ENCODE results near the gene WAC. TPM values are rescaled to one million over a fixed set of nuclear protein-coding genes. Genes with fewer than 3 reads are reported as not detected.

The WAC gene
- total and polyA plus RNA-seq, 4 donors, result 27.0 to 227 (median 60.2) TPM

- no peak for DNase-seq
- H3K9me3 ChIP-seq (ENCODE audit: control insufficient read depth in 4 of 4, insufficient read depth in 3 of 4, low read length in 3 of 4), result no peaks in the 10 kb centered on the region
- H3K27me3 ChIP-seq (ENCODE audit: control insufficient read depth in 3 of 3, insufficient read depth in 3 of 3, low read length in 2 of 3), result no peaks in the 10 kb centered on the region
- ATAC-seq (ENCODE audit: insufficient read depth, low FRiP score), result no peak
- H3K9ac ChIP-seq (ENCODE audit: insufficient read depth in 1 of 2, low read length in 2 of 2), result no peak overlapping the region
- peaks cover 11 to 33% (median 20%) of the 10 kb centered on the region in 4 donors for H3K36me3 ChIP-seq (ENCODE audit: control insufficient read depth in 4 of 4, insufficient read depth in 4 of 4, low read length in 4 of 4)
- no peak overlapping the region for H3K4me3 ChIP-seq
- WGBS, 2 donors, result 58 to 83% methylated on average over 4 of the region's 4 CpGs
- H3K4me1 ChIP-seq (ENCODE audit: control insufficient read depth in 5 of 5, insufficient read depth in 5 of 5, low read length in 5 of 5), result peaks cover 0 to 39% (median 5%) of the 10 kb centered on the region in 5 donors
- H3K27ac ChIP-seq (ENCODE audit: low read depth in 1 of 2, low read length in 1 of 2), result no peak overlapping the region
- TF ChIP-seq CTCF (IDR thresholded peaks at IDR 0.05; ENCODE audit: control extremely low read depth, extremely low read depth), result no peak
These were observed 19.9 kb downstream of the WAC start for GRCh38 chr10:28552775-28553174.

GRCh38 chr10:28554009-28554408, 21.1 kb downstream of the WAC start:
- Histone ChIP-seq H3K4me3 (no peak overlapping the region), H3K27ac (ENCODE audit: low read depth in 1 of 2, low read length in 1 of 2) (no peak overlapping the region), H3K9ac (ENCODE audit: insufficient read depth in 1 of 2, low read length in 2 of 2) (no peak overlapping the region), H3K4me1 (ENCODE audit: control insufficient read depth in 5 of 5, insufficient read depth in 5 of 5, low read length in 5 of 5) (peaks cover 2 to 42% (median 7%) of the 10 kb centered on the region in 5 donors), H3K27me3 (ENCODE audit: control insufficient read depth in 3 of 3, insufficient read depth in 3 of 3, low read length in 2 of 3) (no peaks in the 10 kb centered on the region), H3K36me3 (ENCODE audit: control insufficient read depth in 4 of 4, insufficient read depth in 4 of 4, low read length in 4 of 4) (peaks cover 6 to 29% (median 15%) of the 10 kb centered on the region in 4 donors), H3K9me3 (ENCODE audit: control insufficient read depth in 4 of 4, insufficient read depth in 3 of 4, low read length in 3 of 4) (no peaks in the 10 kb centered on the region)
- DNase-seq, result no peak
- no peak for TF ChIP-seq CTCF (IDR thresholded peaks at IDR 0.05; ENCODE audit: control extremely low read depth, extremely low read depth)
- no peak for ATAC-seq (ENCODE audit: insufficient read depth, low FRiP score)
- 83 to 90% methylated on average over 6 of the region's 6 CpGs for WGBS, 2 donors

GRCh38 chr10:28554952-28555351, 22.0 kb downstream of the WAC start:
- Histone ChIP-seq H3K9ac (ENCODE audit: insufficient read depth in 1 of 2, low read length in 2 of 2) (no peak overlapping the region), H3K27ac (ENCODE audit: low read depth in 1 of 2, low read length in 1 of 2) (no peak overlapping the region), H3K27me3 (ENCODE audit: control insufficient read depth in 3 of 3, insufficient read depth in 3 of 3, low read length in 2 of 3) (no peaks in the 10 kb centered on the region), H3K9me3 (ENCODE audit: control insufficient read depth in 4 of 4, insufficient read depth in 3 of 4, low read length in 3 of 4) (no peaks in the 10 kb centered on the region), H3K36me3 (ENCODE audit: control insufficient read depth in 4 of 4, insufficient read depth in 4 of 4, low read length in 4 of 4) (peaks cover 2 to 32% (median 13%) of the 10 kb centered on the region in 4 donors), H3K4me3 (no peak overlapping the region), H3K4me1 (ENCODE audit: control insufficient read depth in 5 of 5, insufficient read depth in 5 of 5, low read length in 5 of 5) (peaks cover 4 to 46% (median 11%) of the 10 kb centered on the region in 5 donors)
- no peak for TF ChIP-seq CTCF (IDR thresholded peaks at IDR 0.05; ENCODE audit: control extremely low read depth, extremely low read depth)
- 65 to 81% methylated on average over 3 of the region's 3 CpGs for WGBS, 2 donors
- DNase-seq (peak in 1 of 3 donors; percentile 52), ATAC-seq (ENCODE audit: insufficient read depth, low FRiP score) (no peak)

DNA sequence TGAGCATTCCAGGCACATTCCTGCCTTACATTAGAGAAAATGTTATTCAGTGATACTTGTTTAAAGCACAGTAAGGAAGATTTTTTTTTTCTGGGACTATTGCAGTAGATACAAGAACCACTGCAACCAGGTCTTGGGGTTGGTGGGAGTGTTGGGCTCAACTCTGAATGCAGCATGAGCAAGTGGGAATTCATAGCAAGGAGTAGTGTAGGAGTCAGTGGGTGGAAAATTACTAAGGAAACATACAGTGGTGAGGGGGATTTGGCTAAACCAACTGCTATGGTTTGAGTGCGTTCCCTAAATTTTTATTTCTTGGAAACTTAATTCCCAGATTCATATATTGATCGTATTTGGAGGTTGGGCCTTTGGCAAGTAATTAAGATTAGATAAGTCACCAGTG, 22.4 kb downstream of the WAC start:
- peaks cover 0 to 28% (median 11%) of the 10 kb centered on the region in 4 donors for H3K36me3 ChIP-seq (ENCODE audit: control insufficient read depth in 4 of 4, insufficient read depth in 4 of 4, low read length in 4 of 4)

More for the DNA sequence above, 22.4 kb downstream of the WAC start:
- Histone ChIP-seq H3K27me3 (ENCODE audit: control insufficient read depth in 3 of 3, insufficient read depth in 3 of 3, low read length in 2 of 3) (no peaks in the 10 kb centered on the region), H3K9me3 (ENCODE audit: control insufficient read depth in 4 of 4, insufficient read depth in 3 of 4, low read length in 3 of 4) (no peaks in the 10 kb centered on the region), H3K4me1 (ENCODE audit: control insufficient read depth in 5 of 5, insufficient read depth in 5 of 5, low read length in 5 of 5) (peaks cover 4 to 48% (median 11%) of the 10 kb centered on the region in 5 donors), H3K9ac (ENCODE audit: insufficient read depth in 1 of 2, low read length in 2 of 2) (no peak overlapping the region), H3K4me3 (no peak overlapping the region), H3K27ac (ENCODE audit: low read depth in 1 of 2, low read length in 1 of 2) (no peak overlapping the region)
- TF ChIP-seq CTCF (IDR thresholded peaks at IDR 0.05; ENCODE audit: control extremely low read depth, extremely low read depth), result no peak
- ATAC-seq (ENCODE audit: insufficient read depth, low FRiP score) (no peak), DNase-seq (no peak)
- WGBS, 2 donors, result 96 to 100% methylated on average over 2 of the region's 2 CpGs
